HG02840 (cell line): ENCODE results near the gene AKT1S1.
"Not testable (repeated sequence)": the region's sequence is repeated elsewhere in the genome, so short reads cannot be mapped to it uniquely, and the experiment has no call there.

Experiments
- ATAC-seq: cut with Tn5 transposase; IDR thresholded peaks from one replicate; pipeline ENCODE4 v1.9.1; 2021; ENCODE audit warnings: mild to moderate bottlenecking, moderate library complexity, moderate number of reproducible peaks; ENCODE audit not compliant: unreplicated experiment, low FRiP score

The AKT1S1 gene

DNA sequence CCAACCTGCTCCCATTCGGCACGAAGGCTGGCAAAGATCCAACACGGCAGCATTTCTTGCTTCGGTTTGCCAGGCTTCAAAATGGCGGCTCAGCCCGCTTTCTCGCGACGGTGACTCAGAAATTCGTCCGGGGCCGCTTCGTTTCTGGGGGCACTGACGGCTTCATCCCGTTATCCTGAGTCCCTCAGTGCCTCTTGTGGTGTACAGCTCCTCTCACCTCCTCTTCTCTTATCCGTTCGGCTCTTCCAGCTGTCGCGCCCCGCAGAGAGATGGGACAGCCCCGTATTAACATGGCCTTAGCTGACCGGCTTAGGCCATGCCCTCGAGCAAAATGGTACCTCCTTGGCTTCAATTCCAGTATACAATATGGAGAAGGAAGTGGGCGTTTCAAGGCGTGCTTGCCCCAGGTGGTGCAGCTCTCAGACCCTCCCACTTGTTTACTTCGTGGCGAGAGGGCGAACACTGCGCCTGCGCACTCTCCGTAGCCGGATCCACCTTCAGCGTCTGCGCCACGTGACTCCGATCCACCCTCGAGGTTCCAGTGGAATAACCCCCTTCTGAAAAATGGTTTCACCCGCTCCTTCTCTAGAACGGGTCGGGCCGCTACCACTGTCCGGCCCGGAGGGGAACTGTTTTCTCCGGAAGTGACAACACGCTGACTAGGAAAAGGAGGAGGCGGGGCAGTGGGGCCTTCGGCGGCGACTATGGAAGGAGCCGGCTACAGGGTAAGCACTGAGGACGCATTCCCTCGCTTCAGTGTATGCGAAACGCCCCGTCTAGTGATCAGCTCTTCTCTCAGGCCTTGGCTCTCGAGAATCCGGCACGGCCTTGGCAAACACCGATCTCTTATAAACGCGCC lies at the start of gene AKT1S1, which contains the start of gene TBC1D17:
Gene AKT1S1 (minus strand): TSS at position 336 of the 859 bp plus-strand sequence. CDS start 4,060 bp downstream, outside the sequence.
Gene TBC1D17 (plus strand): TSS at position 683 of the 859 bp plus-strand sequence. CDS start 22 bp downstream, at position 705.
- ATAC-seq = peak; percentile 65

- ATAC-seq = no peak
These were observed 49.4 kb upstream of the AKT1S1 start for GRCh38 chr19:49926515-49926914.

GRCh38 chr19:49925486-49925885 lies 48.3 kb upstream of the AKT1S1 start:
- ATAC-seq = no peak

GRCh38 chr19:49924881-49925210 lies 47.7 kb upstream of the AKT1S1 start:
- ATAC-seq = not testable (repeated sequence)

GRCh38 chr19:49924004-49924880 lies 47.1 kb upstream of the AKT1S1 start:
- no peak for ATAC-seq

GRCh38 chr19:49923055-49924003 lies 46.2 kb upstream of the AKT1S1 start:
- no peak for ATAC-seq

GRCh38 chr19:49921871-49922795 lies 45.0 kb upstream of the AKT1S1 start:
- ATAC-seq = no peak

GRCh38 chr19:49920624-49921363 lies 43.6 kb upstream of the AKT1S1 start:
- ATAC-seq = no peak

GRCh38 chr19:49918089-49918488 lies 40.9 kb upstream of the AKT1S1 start:
- ATAC-seq = no peak

GRCh38 chr19:49916839-49917733 lies 39.9 kb upstream of the AKT1S1 start:
- no peak for ATAC-seq

DNA sequence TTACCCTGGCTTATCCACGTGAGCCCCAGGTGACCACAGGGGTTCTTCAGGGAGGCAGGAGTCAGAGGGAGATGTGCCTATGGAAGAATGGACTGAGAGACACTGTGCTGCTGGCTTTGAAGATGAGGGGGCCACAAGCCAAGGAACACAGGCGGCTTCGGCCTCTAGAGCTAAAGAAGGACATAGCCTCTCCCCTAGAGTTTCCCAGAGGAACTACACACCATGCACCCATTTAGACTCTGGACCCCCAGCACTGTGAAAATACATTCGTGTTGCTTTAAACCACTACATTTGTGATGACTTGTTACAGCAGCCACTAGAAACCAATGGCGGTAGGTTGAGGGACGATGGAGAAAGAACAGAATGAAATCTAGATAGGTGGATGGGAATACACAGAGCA lies 38.1 kb upstream of the AKT1S1 start:
- no peak for ATAC-seq

DNA sequence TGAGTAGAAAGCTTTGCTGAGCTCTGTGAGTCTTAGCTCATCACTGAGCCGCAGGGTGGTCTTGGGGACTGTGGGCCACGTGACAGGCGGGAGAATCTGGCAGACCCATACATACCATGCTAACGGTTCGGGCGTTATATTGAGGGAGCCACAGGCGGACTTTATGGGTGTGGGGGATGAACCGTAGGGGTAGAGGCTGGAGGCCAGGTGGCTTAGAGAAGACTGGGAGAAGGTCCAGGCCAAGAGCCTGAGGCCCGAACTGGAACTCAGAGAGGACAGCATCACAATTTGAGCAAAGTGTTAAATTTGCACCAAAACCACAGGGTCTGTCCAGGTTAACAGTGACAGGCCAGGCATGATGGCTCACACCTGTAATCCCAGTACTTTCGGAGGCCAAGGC lies 36.6 kb upstream of the AKT1S1 start:
- ATAC-seq = no peak

DNA sequence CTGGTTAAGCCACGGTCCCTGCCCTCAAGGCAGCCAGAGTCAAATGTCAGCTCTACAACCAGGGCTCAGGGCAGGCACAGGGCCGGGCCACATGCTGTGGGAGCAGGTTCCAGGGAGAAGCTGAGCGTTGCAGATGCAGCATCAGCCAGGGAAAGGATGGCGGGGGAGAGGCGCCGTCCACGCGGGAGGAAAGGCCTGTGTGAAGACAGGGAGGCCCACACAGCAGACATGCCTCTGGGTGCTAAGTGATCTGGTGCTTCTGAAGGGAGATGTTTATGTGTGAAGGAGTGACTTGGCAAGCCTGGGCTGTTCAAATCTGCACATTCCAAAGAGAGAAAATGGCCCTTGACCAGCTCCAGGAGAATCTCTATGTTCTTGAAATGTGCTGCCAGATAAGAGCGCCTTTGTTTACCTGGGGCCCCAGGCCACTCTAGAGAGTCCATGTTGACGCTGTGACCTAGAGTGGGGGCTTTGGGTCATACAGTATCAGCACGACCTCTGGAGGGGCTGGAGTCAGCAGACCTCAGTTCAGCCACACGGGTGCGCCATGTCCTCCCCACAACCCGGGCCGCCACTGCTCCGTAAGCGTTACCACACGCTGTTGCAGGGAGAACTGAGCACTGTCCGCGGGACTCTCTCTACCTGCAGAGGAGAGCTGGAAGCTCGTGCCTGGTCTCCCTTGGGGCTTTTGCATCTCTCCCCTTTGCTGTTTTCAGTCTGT lies 36.0 kb upstream of the AKT1S1 start:
- no peak for ATAC-seq

GRCh38 chr19:49911381-49912145 lies 34.4 kb upstream of the AKT1S1 start:
- no peak for ATAC-seq

DNA sequence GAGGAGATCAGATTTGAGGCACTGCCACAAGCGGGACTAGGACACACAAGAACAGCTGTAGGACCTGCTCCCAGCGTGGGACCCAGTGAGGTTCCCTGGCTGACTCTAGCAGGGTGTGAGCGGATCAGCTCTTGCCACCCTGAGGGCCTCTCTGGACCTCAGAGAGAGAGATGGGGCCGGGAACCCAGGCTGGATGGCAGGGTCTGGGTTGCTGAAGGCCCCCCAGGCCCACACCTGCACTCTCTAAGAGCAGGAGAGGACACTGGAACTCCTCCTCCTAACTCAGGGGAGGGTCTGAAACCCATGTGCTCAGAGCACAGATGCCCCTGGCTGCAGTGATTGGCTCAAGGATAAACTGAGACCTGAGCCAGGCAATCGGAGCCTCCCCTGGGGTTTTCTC lies 33.0 kb upstream of the AKT1S1 start:
- no peak for ATAC-seq
